ENCODE data around the gene BCL7B.
A peak's percentile ranks its signal among the peaks of the same experiment; 100 is the strongest.
"Not testable (repeated sequence)": the region's sequence is repeated elsewhere in the genome, so short reads cannot be mapped to it uniquely, and the experiment has no call there.

BCL7B gene

DNA sequence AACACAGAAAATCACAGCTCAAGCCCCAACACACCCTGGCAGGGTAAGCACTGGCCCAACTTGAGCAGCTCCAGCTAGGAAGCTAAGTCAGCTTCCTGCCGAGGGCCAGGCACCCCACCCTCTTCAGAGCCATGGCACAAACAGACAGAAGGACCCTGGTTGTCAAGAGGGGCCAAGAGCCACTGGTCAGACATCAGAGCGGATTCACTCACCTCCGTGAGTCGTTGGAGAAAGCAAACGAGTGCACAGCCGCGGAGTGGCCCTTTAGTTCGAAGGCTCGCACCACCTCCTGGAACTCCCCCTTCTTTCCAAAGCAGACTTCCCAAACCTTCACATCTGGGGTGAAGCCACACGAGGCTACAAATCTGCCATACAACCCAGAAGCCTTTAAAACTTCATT is 13.5 kb upstream of the BCL7B start:
- no peak for DNase-seq

DNA sequence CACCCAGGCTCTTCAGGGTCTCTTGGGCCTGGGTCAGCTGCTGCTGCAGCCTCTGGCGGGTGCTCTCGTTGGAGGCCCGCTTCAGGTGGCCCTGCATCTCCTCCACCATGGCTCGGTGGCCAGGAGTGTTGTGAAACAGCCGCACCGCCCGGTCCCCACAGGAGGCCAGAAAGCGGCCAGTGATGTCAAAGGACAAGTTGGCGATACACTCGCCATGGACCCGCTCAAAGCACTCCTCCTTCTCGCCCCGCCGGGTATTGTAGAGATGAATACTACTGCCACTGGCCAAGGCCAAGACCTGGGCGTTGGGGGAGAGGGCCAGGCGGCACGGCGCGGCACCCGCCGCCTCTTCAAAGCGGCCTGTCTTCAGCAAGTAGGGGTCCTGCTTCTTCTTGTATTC is 13.0 kb upstream of the BCL7B start:
- no peak for DNase-seq

GRCh38 chr7:73569042-73569608 is 11.6 kb upstream of the BCL7B start:
- no peak for DNase-seq

DNA sequence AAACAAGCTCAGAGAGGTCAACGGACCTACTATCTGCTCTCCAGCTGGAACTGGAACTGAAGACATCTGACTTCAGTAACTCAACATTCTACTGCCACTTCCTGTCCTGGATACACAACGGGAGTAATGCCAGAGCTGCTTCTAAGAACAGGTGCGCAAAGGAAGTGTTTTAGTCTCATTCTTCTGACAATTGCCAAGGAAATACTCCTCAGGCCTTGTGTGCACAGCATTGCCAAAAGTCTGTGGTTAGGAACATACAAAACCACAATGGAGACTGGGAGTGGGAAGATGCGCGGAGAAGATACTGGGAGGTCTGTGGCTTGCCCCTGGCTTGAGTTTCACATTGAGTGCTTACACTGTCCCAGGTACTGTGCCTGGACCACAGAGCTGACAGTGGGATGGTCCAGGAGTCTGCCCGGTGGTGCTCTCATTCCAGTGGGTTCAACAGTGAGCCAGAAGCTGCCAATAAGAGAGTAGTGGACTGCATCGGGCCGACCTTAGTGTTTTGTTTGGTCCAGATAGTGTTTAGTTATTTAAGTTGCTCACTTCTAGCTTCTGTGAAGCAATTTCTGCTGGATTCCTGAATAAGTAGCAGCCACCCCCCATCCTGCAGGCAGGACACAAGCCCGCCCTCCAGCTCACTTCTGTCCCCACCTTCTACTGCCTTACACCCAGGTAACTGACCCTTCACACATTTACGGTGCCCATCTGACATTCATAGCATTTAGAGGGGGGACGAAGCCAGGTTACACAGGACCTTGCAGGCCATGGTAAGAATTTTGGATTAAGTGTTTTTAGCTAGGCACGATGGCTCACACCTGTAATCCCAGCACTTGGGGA is 10.6 kb upstream of the BCL7B start:
- no peak for DNase-seq

GRCh38 chr7:73567140-73567539 is 9.7 kb upstream of the BCL7B start:
- DNase-seq = no peak

DNA sequence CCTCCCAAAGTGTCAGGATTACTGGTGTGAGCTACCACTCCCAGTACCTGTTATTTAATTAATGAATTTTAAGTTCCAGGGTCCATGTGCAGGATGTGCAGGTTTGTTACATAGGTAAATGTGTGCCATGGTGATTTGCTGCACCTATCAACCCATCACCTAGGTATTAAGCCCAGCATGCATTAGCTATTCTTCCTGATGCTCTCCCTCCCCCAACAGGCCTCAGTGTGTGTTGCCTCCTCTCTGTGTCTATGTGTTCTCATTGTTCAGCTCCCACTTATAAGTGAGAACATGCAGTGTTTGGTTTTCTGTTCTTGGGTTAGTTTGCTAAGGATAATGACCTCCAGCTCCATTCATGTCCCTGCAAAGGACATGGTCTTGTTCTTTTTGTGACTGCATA is 8.9 kb upstream of the BCL7B start:
- DNase-seq = not testable (repeated sequence)

DNA sequence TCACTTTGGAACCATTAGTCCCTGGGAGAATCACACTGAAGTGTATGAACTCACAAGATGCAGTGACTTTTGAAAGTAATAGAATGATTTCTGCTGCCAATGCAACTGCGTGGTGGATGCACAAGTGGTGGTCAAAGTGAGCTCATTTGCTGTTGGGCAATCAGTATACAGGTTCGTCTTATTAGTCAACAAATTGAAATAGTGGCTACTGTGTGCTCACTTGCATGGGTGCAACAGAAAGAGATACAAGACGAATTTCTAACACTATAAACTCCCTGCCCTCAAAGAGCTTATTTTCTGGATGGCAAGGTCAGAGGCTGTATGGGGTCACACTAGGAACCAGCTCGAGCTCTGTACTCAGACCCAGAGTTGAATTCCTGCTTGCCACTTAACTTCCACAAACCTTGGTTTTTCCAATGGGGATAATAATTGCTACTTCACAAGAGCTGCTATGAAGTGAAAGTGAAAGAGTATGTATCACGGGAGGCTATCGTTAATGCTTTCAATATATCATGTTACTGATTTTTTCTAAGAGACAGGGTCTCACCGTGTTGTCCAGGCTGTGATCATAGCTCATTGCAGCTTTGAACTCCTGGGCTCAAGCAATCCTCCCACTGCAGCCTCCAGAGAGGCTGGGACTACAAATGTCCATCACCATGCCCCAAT is 8.3 kb upstream of the BCL7B start:
- peak; percentile 25 for DNase-seq

- DNase-seq = peak; percentile 68
Observed at GRCh38 chr7:73560109-73560835, 2.8 kb upstream of the BCL7B start.

DNA sequence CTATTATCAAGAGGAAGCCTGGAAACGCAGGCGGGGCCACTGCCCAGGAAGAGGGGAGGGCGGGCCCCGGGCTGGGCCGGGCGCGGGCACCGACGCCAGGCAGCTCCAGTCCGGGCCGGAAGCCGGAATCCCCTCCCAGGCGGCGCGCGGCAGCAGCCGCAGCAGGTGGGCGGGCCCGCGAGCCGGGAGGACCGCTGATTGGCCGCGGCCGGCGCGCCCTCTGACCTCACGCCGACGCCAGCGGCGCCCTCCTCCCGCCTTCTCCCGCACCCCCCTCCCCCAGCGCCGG is 438 bp downstream of the BCL7B start:
- DNase-seq = peak; percentile 92

DNA sequence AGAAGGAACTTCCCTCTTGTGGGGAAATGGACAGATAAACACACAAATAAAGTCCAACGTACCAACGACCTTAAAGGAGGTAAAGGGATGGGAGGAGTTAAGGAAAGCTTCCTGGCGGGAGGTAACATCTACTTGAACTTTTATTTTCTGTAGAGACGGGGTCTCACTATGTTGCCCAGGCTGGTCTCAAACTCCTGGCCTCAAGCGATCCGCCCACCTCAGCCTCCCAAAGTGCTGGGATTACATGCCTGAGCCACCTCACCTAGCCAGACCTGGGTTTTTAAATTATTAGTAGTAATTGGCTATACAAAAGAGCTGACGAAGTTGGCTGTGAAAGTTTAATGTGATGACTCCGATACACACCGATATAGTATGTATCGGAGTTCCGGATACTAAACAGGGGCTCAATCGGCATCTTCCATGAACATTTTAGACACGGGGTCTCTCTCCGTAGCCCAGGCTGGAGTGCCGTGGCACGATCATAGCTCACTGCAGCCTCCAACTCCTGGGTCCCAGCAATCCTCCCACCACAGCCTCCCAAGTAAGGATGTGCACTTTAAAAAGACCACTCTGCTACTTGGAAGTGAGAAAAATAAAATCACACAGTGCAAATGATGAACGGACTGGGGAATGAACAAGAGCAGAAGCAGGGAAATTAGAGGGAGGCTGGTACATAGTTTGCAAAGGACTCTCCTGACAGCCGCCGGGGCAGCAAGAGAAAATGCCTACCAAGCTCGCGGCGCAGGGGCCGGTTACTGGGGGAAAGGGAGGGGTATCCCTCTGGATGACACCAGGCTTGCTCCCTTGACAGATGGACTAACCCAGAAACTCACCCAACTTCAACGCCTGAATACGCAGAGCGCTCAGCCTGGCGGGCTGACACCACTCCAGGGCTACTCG is 1.0 kb downstream of the BCL7B start:
- DNase-seq = no peak

DNA sequence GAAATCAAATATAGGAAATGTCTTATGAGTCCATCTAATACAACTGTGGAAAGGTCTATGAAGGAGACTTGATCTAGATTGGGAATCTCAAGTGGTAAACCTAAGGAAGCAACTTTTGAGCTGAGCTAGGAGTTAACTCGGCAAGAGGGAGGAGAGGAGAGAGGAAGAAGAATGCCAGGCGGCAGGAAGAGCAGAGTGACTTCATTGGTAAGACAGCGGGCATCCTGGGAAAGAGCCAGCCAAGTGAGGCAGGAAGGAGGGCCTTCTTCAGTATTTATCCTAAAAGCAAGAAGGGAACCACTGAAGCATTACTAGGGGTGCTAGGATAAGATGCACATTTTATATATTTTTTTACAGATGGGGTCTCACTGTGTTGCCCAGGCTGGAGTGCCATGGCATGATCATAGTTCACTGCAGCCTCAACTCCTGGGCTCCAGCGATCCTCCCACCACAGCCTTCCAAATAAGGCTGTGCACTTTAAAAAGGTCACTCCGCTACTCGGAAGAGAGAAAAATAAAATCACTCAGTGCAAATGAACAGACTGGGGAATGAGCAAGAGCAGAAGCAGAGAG is 2.0 kb downstream of the BCL7B start:
- peak; percentile 32 for DNase-seq

DNA sequence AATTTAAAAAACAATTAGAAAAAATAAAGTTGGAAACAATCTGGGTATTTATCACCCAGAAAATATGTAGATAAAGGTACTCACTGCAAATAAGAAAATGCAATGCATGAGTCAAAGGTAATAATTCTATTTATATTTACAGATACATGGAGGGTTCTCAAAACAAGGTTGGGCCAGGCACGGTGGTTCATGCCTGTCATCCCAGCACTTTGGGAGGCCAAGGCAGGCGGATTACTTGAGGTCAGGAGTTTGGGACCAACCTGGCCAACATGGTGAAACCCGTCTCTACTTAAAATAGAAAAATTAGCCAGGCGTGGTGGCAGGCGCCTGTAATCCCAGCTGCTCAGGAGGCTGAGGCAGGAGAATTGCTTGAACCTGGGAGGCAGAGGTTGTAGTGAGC is 7.4 kb downstream of the BCL7B start:
- not testable (repeated sequence) for DNase-seq

GRCh38 chr7:73549176-73549575 is 8.3 kb downstream of the BCL7B start:
- DNase-seq = no peak

GRCh38 chr7:73547841-73548240 is 9.6 kb downstream of the BCL7B start:
- no peak for DNase-seq

DNA sequence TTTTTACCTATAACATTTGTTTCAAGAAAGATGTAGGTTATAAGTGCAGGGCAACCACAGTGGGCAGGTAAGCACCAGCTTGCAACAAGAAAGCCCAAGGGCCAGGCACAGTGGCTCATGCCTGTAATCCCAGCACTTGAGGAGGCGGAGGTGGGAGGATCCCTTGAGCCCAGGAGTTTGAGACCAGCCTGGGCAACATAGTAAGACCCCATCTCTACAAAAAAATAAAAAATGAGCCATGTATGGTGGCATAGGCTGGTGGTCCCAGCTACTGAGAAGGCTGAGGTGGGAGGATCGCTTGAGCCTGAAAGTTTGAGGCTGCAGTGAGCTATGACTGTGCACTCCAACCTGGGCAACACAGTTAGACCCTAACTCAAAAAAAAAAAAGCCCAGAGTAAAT is 12.8 kb downstream of the BCL7B start:
- no peak for DNase-seq

GRCh38 chr7:73541722-73542121 is 15.8 kb downstream of the BCL7B start:
- no peak for DNase-seq

DNA sequence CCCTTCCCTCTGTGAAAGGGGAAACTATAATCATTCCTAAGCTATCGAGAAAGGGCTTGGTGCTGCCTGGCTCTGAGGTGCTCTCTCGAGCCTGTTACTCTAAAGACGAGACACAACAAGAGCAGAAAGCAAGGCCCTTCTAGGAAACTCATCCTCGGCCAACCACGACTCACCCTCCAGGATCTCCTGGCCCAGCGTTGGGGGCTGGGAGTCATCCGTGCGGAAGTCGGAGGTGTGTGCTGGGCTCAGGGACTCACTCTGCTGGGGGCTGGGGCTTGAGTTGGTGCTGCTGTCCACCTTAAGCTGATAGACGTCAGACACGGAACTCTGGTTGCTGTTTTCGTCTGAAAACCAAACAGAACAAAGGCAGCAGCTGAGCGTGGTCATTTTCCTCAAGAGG is 17.8 kb downstream of the BCL7B start:
- DNase-seq = no peak

GRCh38 chr7:73538510-73538909 is 19.0 kb downstream of the BCL7B start:
- DNase-seq = not testable (repeated sequence)

GRCh38 chr7:73537051-73537450 is 20.4 kb downstream of the BCL7B start:
- no peak for DNase-seq

DNA sequence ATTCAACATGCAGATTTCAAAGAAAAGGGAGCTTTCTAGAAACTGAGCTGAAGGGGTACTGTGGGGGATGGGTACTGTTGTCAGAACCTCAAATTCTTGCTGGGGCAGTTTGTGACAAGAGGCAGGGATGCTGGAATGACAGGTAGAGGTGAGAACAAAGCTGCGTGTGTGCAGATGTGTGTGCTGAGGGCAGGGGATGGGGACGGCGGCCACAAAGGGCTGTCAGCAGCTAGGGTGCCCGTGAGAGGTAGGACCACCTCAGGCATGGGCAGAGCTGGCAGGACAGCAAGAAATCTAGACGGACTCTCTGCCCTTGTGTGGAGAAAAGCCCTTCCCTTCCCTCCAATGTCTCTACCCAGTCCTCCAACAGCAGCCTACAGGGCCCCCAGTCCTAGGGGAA is 21.0 kb downstream of the BCL7B start:
- DNase-seq = no peak

DNA sequence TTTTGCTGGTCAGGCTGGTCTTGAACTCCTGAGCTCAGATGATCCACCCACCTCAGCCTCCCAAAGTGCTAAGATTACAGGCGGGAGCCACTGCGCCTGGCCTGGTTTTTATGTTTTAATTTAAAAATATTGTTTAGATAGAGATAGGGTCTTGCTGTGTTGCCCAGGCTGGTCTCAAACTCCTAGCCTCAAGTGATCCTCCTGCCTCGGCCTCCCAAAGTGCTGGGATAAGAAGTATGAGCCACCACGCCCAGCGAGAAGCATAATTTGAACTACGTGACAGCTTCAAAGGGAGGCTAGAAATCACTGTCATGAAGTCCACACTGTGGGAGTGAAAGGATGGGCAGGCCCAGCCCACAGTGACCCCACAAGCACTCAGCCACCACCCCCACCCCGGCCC is 21.6 kb downstream of the BCL7B start:
- DNase-seq = not testable (repeated sequence)

DNA sequence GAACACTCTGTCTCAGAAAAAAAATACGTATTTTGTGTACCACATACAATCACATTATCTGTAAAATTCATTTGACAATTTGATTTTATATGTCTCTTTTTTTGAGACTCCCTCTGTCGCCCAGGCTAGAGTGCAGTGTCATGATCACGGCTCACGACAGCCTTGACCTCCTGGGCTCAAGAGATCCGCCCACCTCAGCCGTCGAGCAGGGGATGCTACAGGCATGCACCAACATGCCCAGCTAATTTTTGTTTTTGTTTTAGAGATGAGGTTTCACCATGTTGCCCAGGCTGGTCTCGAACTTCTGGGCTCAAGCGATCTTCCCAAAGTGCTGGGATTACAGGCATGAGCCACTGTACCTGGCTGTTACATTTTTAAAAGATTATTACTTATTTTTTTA is 23.7 kb downstream of the BCL7B start:
- DNase-seq = no peak
